Measurements from ENCODE around the gene TRIM16. TPM values are rescaled to one million over a fixed set of nuclear protein-coding genes. Genes with fewer than 3 reads are reported as not detected.

The TRIM16 gene
- total and polyA plus RNA-seq, 9 of the 15 experiments (the other 6 are each of a cell fraction or from before 2014, with no cell fraction given), result 3.5 to 9.2 (median 8.2) TPM

DNA sequence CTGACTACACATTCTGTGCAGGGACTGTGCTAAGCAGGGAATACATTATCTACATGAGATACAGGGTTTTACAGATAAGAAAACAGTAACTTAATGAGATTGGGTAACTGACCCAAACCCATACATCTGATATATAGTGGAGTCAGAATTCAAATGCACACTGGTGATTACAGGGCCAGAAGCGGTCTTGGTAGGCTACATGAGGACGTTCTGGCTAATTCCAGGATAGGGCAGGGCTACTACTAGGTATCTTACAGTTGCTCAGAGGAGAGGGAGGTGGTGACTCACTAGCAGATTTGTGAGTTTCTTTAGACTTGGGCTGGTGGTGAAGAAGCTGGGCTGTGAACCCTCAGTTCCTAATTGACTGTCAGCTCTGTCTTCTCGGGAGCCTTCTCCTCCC is 21.4 kb downstream of the TRIM16 start (continued):
- TF ChIP-seq, protein P1, sequence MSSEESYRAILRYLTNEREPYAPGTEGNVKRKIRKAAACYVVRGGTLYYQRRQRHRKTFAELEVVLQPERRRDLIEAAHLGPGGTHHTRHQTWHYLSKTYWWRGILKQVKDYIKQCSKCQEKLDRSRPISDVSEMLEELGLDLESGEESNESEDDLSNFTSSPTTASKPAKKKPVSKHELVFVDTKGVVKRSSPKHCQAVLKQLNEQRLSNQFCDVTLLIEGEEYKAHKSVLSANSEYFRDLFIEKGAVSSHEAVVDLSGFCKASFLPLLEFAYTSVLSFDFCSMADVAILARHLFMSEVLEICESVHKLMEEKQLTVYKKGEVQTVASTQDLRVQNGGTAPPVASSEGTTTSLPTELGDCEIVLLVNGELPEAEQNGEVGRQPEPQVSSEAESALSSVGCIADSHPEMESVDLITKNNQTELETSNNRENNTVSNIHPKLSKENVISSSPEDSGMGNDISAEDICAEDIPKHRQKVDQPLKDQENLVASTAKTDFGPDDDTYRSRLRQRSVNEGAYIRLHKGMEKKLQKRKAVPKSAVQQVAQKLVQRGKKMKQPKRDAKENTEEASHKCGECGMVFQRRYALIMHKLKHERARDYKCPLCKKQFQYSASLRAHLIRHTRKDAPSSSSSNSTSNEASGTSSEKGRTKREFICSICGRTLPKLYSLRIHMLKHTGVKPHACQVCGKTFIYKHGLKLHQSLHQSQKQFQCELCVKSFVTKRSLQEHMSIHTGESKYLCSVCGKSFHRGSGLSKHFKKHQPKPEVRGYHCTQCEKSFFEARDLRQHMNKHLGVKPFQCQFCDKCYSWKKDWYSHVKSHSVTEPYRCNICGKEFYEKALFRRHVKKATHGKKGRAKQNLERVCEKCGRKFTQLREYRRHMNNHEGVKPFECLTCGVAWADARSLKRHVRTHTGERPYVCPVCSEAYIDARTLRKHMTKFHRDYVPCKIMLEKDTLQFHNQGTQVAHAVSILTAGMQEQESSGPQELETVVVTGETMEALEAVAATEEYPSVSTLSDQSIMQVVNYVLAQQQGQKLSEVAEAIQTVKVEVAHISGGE (CRISPR knock-in tag; IDR thresholded peaks at IDR 0.05), result no peak

DNA sequence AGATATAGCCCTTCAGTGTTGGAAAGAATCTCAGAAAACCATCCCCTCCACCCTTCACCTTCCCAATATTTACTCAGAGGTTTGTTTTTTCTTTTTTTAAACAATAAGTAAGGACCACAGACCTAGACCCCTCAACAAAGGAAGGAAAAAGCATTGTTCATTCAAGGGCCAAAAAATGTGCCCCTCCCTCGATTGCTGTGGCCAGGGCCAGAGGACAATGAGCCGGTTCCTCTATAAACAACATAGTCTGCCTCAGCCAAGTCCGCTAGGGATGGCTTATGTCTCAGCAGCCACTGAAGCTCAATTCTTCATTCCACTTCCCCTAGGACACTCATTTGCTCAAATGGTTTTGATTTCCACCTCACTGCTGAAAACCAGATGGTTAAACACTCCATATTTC is 24.0 kb downstream of the TRIM16 start:
- no peaks in the 10 kb centered on the region for H3K4me1 ChIP-seq (replicated peaks in 1 of 2; ENCODE audit: control insufficient read depth in 2 of 2, insufficient read depth in 2 of 2, low read length in 2 of 2)
- WGBS (ENCODE audit: insufficient coverage, low coverage, missing lambda C conversion rate), result 74% methylated on average over 3 of the region's 3 CpGs
- no peak overlapping the region for H3K9ac ChIP-seq (ENCODE audit: insufficient read depth in 1 of 2, low read depth in 2 of 2, low read length in 2 of 2)
- H3K9me1 ChIP-seq (ENCODE audit: control insufficient read depth, insufficient read depth, low read length), result no peaks in the 10 kb centered on the region
- intact Hi-C loops (cut with micrococcal nuclease), result no loop called here
- FAIRE-seq (no peak), ATAC-seq (no peak), DNase-seq (ENCODE audit: extremely low read depth in 1 of 4, low spot score in 3 of 4) (no peak)
- H3K4me2 ChIP-seq (ENCODE audit: insufficient read depth, low read length), result no peak overlapping the region
- ChIA-PET CTCF (ENCODE audit: low intra/inter-chr PET ratio) (no interaction called here), POLR2A (no interaction called here)
- no peak overlapping the region for H3K4me3 ChIP-seq
- no peak overlapping the region for H2AFZ ChIP-seq (ENCODE audit: low read depth, low read length)
- no peaks in the 10 kb centered on the region for H3K9me3 ChIP-seq (replicated peaks; ENCODE audit: control insufficient read depth, insufficient read depth, low read depth, low read length)
- no peaks in the 10 kb centered on the region for H4K20me1 ChIP-seq (replicated peaks; ENCODE audit: control insufficient read depth, insufficient read depth, low read length)
- no peak overlapping the region for H3K27ac ChIP-seq (ENCODE audit: extremely low read depth, low read depth, low read length)
- in situ Hi-C loops (cut with MboI), result no loop called here
- no TSS peak for BruUV-seq (replicated peaks)
- H3K27me3 ChIP-seq (ENCODE audit: control insufficient read depth in 2 of 2, insufficient read depth in 2 of 2, low read length in 2 of 2), result no peaks in the 10 kb centered on the region
- H3K36me3 ChIP-seq (ENCODE audit: control insufficient read depth, insufficient read depth, low read length), result peaks cover 8% of the 10 kb centered on the region; the same call in 1 of the 3 replicates
- no peaks in the 10 kb centered on the region for H3K79me2 ChIP-seq (ENCODE audit: control insufficient read depth, insufficient read depth, low read length)
- TF ChIP-seq SLC30A9 (CRISPR knock-in tag; IDR thresholded peaks at IDR 0.05), result no peak
- no peak for TF ChIP-seq RBM34 (IDR thresholded peaks at IDR 0.05; ENCODE audit: borderline replicate concordance, insufficient read depth, low read length)
- TF ChIP-seq, protein P2, sequence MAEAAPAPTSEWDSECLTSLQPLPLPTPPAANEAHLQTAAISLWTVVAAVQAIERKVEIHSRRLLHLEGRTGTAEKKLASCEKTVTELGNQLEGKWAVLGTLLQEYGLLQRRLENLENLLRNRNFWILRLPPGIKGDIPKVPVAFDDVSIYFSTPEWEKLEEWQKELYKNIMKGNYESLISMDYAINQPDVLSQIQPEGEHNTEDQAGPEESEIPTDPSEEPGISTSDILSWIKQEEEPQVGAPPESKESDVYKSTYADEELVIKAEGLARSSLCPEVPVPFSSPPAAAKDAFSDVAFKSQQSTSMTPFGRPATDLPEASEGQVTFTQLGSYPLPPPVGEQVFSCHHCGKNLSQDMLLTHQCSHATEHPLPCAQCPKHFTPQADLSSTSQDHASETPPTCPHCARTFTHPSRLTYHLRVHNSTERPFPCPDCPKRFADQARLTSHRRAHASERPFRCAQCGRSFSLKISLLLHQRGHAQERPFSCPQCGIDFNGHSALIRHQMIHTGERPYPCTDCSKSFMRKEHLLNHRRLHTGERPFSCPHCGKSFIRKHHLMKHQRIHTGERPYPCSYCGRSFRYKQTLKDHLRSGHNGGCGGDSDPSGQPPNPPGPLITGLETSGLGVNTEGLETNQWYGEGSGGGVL (CRISPR knock-in tag; IDR thresholded peaks at IDR 0.05), result no peak
- TF ChIP-seq ZNF780A (CRISPR knock-in tag; IDR thresholded peaks at IDR 0.05), result no peak
- TF ChIP-seq ZEB2 (IDR thresholded peaks at IDR 0.05), result no peak
- no peak for TF ChIP-seq ELF2 (CRISPR knock-in tag; IDR thresholded peaks at IDR 0.05)
- no peak for TF ChIP-seq NR2F6 (CRISPR knock-in tag; IDR thresholded peaks at IDR 0.05)

Data from K562 (cell line).